WTC11 (cell line): ENCODE results near the gene C2orf76. TPM values are rescaled to one million over a fixed set of nuclear protein-coding genes. Genes with fewer than 3 reads are reported as not detected.
"Not testable (repeated sequence)": the region's sequence is repeated elsewhere in the genome, so short reads cannot be mapped to it uniquely, and the experiment has no call there.

Source experiments
- ATAC-seq: fragments of 200-7000 bp; cut with Tn5 transposase; 2 replicates; pipeline ENCODE4 v1.10.0; 2021; ENCODE audit warnings: mild to moderate bottlenecking, moderate library complexity
- CTCF ChIA-PET: fragments of 300-600 bp; sonication (Branson Sonifier 250); formaldehyde crosslinking; loops from one replicate; lab custom pipeline; 2021; ENCODE audit warnings: antibody characterized with exemption; lab: Charles Lee
- POLR2A ChIA-PET: fragments of 350-600 bp; sonication (Branson Sonifier 250); formaldehyde crosslinking; loops from one replicate; lab custom pipeline; 2021; ENCODE audit warnings: antibody characterized with exemption; lab: Charles Lee
- DNase-seq: peaks from one replicate; pipeline ENCODE4 v3.0.0; 2021; ENCODE audit warnings: low spot score
- H3K27ac Mint-ChIP-seq: 2 replicates; pipeline ENCODE4 v1.8.0; 2021; ENCODE audit warnings: mixed read lengths
- H3K27me3 Mint-ChIP-seq: 2 replicates; pipeline ENCODE4 v1.8.0; 2021; ENCODE audit warnings: low read depth, mild to moderate bottlenecking, moderate library complexity, mixed read lengths
- H3K36me3 Mint-ChIP-seq: 2 replicates; pipeline ENCODE4 v1.8.0; 2021; ENCODE audit warnings: mixed read lengths
- H3K4me1 Mint-ChIP-seq: 2 replicates; pipeline ENCODE4 v1.8.0; 2022; ENCODE audit warnings: mixed read lengths
- H3K4me3 Mint-ChIP-seq: 2 replicates; pipeline ENCODE4 v1.8.0; 2021; ENCODE audit warnings: mild to moderate bottlenecking, moderate library complexity, mixed read lengths
- H3K9me3 Mint-ChIP-seq: 2 replicates; pipeline ENCODE4 v1.8.0; 2021; ENCODE audit warnings: mixed read lengths
- AR ChIP-seq: fragments of 250-450 bp; sonication (Bioruptor Pico); IDR thresholded peaks from 2 replicates; pipeline ENCODE4 v1.9.0; 2021; ENCODE audit warnings: mild to moderate bottlenecking
- FOXK1 ChIP-seq: sonication (generic); formaldehyde crosslinking; IDR thresholded peaks from 2 replicates; pipeline ENCODE4 v1.8.0; 2022; ENCODE audit warnings: mild to moderate bottlenecking, moderate library complexity, missing genetic modification reagents
- NFYB ChIP-seq: sonication (generic); formaldehyde crosslinking; conservative IDR thresholded peaks from 2 replicates; pipeline ENCODE4 v1.8.0; 2022; ENCODE audit warnings: low read depth, missing genetic modification reagents
- NR3C1 ChIP-seq: sonication (generic); formaldehyde crosslinking; conservative IDR thresholded peaks from 2 replicates; pipeline ENCODE4 v1.8.1; 2023; ENCODE audit warnings: low read depth, mild to moderate bottlenecking, missing genetic modification reagents
- RELA ChIP-seq: sonication (generic); formaldehyde crosslinking; IDR thresholded peaks from 2 replicates; pipeline ENCODE4 v1.8.1; 2022; ENCODE audit warnings: missing genetic modification reagents, mild to moderate bottlenecking, borderline replicate concordance
- RORB ChIP-seq: fragments of 250-450 bp; sonication (Bioruptor Pico); IDR thresholded peaks from 2 replicates; pipeline ENCODE4 v1.9.0; 2021; ENCODE audit warnings: mild to moderate bottlenecking
- SOX15 ChIP-seq: fragments of 250-450 bp; sonication (Bioruptor Pico); IDR thresholded peaks from 2 replicates; pipeline ENCODE4 v1.9.0; 2021; ENCODE audit warnings: mild to moderate bottlenecking
- TEAD4 ChIP-seq: sonication (generic); formaldehyde crosslinking; IDR thresholded peaks from 2 replicates; pipeline ENCODE4 v1.8.0; 2022; ENCODE audit warnings: mild to moderate bottlenecking, missing genetic modification reagents
- TP53 ChIP-seq: sonication (generic); formaldehyde crosslinking; IDR thresholded peaks from 2 replicates; pipeline ENCODE4 v1.8.1; 2023; ENCODE audit warnings: mild to moderate bottlenecking, missing genetic modification reagents
- ZBTB43 ChIP-seq: sonication (generic); formaldehyde crosslinking; IDR thresholded peaks from 2 replicates; pipeline ENCODE4 v1.8.1; 2023; ENCODE audit warnings: mild to moderate bottlenecking, missing genetic modification reagents
- ZMAT4 ChIP-seq: fragments of 250-450 bp; sonication (Bioruptor Pico); IDR thresholded peaks from 2 replicates; pipeline ENCODE4 v1.9.0; 2021; ENCODE audit warnings: mild to moderate bottlenecking
- ZNF121 ChIP-seq: sonication (generic); formaldehyde crosslinking; IDR thresholded peaks from 2 replicates; pipeline ENCODE4 v1.8.0; 2023; ENCODE audit warnings: missing genetic modification reagents
- ZNF219 ChIP-seq: sonication (generic); formaldehyde crosslinking; IDR thresholded peaks from 2 replicates; pipeline ENCODE4 v1.8.0; 2023; ENCODE audit warnings: missing genetic modification reagents, mild to moderate bottlenecking, borderline replicate concordance
- ZNF396 ChIP-seq: fragments of 250-450 bp; sonication (Bioruptor Pico); IDR thresholded peaks from 2 replicates; pipeline ENCODE4 v1.8.0; 2021; ENCODE audit warnings: mild to moderate bottlenecking, moderate library complexity, borderline replicate concordance
- ZNF425 ChIP-seq: fragments of 250-450 bp; sonication (Bioruptor Pico); conservative IDR thresholded peaks from 2 replicates; pipeline ENCODE4 v1.9.0; 2021; ENCODE audit warnings: mild to moderate bottlenecking
- total RNA-seq: library from RNA; stranded (reverse); gene quantifications from 3 replicates; pipeline ENCODE4 v1.2.3, GENCODE V29; 2021
- TF ChIP-seq, protein P1 (sequence below): fragments of 200-600 bp; IDR thresholded peaks from 2 replicates; pipeline ENCODE4 v1.8.0; 2022; ENCODE audit warnings: antibody characterized with exemption
- TF ChIP-seq, protein P2 (sequence below): sonication (generic); formaldehyde crosslinking; IDR thresholded peaks from 2 replicates; pipeline ENCODE4 v1.8.1; 2023; ENCODE audit warnings: mild to moderate bottlenecking, missing genetic modification reagents, moderate library complexity

Gene C2orf76
- total RNA-seq, 1 experiment from 2014 or later: 4.4 TPM

DNA sequence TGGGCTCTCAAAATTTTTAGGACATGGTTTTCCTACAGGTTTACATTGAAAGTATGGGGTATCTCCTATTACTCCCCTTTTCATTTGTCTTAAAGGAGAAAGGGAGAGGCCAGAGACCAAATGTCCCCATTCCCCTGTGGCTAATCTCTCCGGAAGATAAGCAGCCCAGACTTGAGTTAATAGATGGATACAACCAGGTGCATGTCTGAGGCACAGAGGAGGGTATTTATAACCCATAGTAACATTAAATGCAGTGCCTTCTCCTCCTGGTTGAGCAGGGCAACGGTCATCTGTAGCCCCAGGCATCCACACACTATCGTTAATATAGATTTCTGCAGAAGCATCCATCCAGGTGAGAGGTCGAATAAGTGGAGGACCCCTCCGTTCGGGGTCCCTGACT, 9.8 kb upstream of the C2orf76 start:
- H3K27me3 Mint-ChIP-seq, H3K4me3 Mint-ChIP-seq, POLR2A ChIA-PET, ATAC-seq, H3K27ac Mint-ChIP-seq, CTCF ChIA-PET, DNase-seq: not testable (repeated sequence)
- Mint-ChIP-seq H3K4me1 (peaks cover 14% of the 10 kb centered on the region), H3K9me3 (peaks cover 31% of the 10 kb centered on the region), H3K36me3 (peaks cover 41% of the 10 kb centered on the region)

DNA sequence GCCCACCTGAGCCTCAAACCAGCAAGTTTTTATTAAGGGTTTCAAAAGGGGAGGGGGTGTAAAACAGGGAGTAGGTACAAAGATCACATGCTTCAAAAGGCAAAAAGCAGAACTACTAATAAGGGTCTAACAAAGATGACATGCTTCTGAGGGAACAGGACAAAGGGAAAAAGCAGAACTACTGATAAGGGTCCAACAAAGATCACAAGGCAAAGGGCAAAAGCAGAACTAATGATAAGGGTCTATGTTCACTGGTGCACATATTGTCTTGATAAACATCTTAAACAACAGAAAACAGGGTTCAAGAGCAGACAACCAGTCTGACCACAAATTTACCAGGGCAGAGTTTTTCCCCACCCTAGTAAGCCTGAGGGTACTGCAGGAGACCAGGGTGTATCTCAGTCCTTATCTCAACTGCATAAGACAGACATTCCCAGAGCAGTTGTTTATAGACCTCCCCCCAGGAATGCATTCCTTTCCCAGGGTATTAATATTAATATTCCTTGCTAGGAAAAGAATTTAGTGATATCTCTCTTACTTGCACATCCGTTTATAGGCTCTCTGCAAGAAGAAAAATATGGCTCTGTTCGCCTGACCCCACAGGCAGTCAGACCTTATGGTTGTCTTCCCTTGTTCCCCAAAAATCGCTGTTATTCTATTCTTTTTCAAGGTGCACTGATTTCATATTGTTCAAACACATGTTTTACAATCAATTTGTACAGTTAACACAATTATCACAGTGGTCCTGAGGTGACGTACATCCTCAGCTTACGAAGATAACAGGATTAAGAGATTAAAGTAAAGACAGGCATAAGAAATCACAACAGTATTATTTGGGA, 7.5 kb upstream of the C2orf76 start:
- POLR2A ChIA-PET, ATAC-seq, H3K4me1 Mint-ChIP-seq, DNase-seq, H3K4me3 Mint-ChIP-seq, H3K27me3 Mint-ChIP-seq, H3K27ac Mint-ChIP-seq: not testable (repeated sequence)
- Mint-ChIP-seq H3K36me3 (peaks cover 59% of the 10 kb centered on the region), H3K9me3 (peaks cover 31% of the 10 kb centered on the region)
- CTCF ChIA-PET: interaction anchor here (0.9 kb wide), 1 partner anchor 24 kb away, joined by 3 read pairs; no protein-coding TSS in a partner anchor

GRCh38 chr2:119372778-119373568, 6.3 kb upstream of the C2orf76 start:
- Mint-ChIP-seq H3K9me3 (peaks cover 31% of the 10 kb centered on the region), H3K36me3 (peaks cover 64% of the 10 kb centered on the region), H3K27ac (no peak overlapping the region), H3K4me3 (no peak overlapping the region), H3K4me1 (peaks cover 6% of the 10 kb centered on the region), H3K27me3 (peaks cover 3% of the 10 kb centered on the region; the same call in 1 of the 2 replicates)
- TF ChIP-seq NFYB (CRISPR knock-in tag) (no peak), ZNF425 (CRISPR knock-in tag) (no peak), TP53 (CRISPR knock-in tag) (no peak)
- POLR2A ChIA-PET: no interaction called here
- CTCF ChIA-PET: interaction anchor here (0.9 kb wide), 1 partner anchor 22 kb away, joined by 3 read pairs; no protein-coding TSS in a partner anchor
- DNase-seq (no peak), ATAC-seq (no peak)

- POLR2A ChIA-PET: no interaction called here
- no peak for ATAC-seq
- no peak for DNase-seq
- H3K9me3 Mint-ChIP-seq: peaks cover 31% of the 10 kb centered on the region
- no peak for TF ChIP-seq AR (CRISPR knock-in tag)
- no peak for TF ChIP-seq RELA (CRISPR knock-in tag)
- no peak for TF ChIP-seq ZNF219 (CRISPR knock-in tag)
- TF ChIP-seq, protein P1, sequence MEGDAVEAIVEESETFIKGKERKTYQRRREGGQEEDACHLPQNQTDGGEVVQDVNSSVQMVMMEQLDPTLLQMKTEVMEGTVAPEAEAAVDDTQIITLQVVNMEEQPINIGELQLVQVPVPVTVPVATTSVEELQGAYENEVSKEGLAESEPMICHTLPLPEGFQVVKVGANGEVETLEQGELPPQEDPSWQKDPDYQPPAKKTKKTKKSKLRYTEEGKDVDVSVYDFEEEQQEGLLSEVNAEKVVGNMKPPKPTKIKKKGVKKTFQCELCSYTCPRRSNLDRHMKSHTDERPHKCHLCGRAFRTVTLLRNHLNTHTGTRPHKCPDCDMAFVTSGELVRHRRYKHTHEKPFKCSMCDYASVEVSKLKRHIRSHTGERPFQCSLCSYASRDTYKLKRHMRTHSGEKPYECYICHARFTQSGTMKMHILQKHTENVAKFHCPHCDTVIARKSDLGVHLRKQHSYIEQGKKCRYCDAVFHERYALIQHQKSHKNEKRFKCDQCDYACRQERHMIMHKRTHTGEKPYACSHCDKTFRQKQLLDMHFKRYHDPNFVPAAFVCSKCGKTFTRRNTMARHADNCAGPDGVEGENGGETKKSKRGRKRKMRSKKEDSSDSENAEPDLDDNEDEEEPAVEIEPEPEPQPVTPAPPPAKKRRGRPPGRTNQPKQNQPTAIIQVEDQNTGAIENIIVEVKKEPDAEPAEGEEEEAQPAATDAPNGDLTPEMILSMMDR: no peak
- TF ChIP-seq FOXK1 (CRISPR knock-in tag): no peak
- TF ChIP-seq, protein P2, sequence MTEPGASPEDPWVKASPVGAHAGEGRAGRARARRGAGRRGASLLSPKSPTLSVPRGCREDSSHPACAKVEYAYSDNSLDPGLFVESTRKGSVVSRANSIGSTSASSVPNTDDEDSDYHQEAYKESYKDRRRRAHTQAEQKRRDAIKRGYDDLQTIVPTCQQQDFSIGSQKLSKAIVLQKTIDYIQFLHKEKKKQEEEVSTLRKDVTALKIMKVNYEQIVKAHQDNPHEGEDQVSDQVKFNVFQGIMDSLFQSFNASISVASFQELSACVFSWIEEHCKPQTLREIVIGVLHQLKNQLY: no peak
- no peak for TF ChIP-seq ZNF121
- no peak for TF ChIP-seq NR3C1 (CRISPR knock-in tag)
- no peak for TF ChIP-seq TEAD4 (CRISPR knock-in tag)
- TF ChIP-seq SOX15: no peak
- no peak for TF ChIP-seq ZBTB43 (CRISPR knock-in tag)
- TF ChIP-seq ZMAT4 (CRISPR knock-in tag): no peak
- no peak for TF ChIP-seq ZNF396 (CRISPR knock-in tag)
- TF ChIP-seq RORB (CRISPR knock-in tag): no peak
- TF ChIP-seq, all 79 proteins: peak for 0
- Mint-ChIP-seq H3K4me3 (no peak overlapping the region), H3K27me3 (peaks cover 3% of the 10 kb centered on the region; the same call in 1 of the 2 replicates), H3K36me3 (peaks cover 64% of the 10 kb centered on the region), H3K27ac (no peak overlapping the region), H3K4me1 (peaks cover 8% of the 10 kb centered on the region)
- CTCF ChIA-PET: no interaction called here
Measured at GRCh38 chr2:119371111-119371510, 4.5 kb upstream of the C2orf76 start.
